Mucosa of rectum (tissue), 2 donors: ENCODE measurements around the gene PSPC1.
"Not testable (repeated sequence)": the region's sequence is repeated elsewhere in the genome, so short reads cannot be mapped to it uniquely, and the experiment has no call there.

ENCODE experiments used
- H3K27ac ChIP-seq, 2 donors: one replicate each; pipeline ENCODE4 v1.7.0; 2013; ENCODE audit warnings: inconsistent platforms in 2 of 2, low read depth in 2 of 2, low read length in 2 of 2
- H3K27me3 ChIP-seq, 2 donors: one replicate each; pipeline ENCODE4 v1.7.0; 2013; ENCODE audit warnings: low read length in 2 of 2; ENCODE audit not compliant: control insufficient read depth in 2 of 2, insufficient read depth in 2 of 2
- H3K36me3 ChIP-seq, 2 donors: one replicate each; pipeline ENCODE4 v1.7.0; 2013; ENCODE audit warnings: low read length in 2 of 2; ENCODE audit not compliant: control insufficient read depth in 2 of 2, insufficient read depth in 2 of 2
- H3K4me1 ChIP-seq, 2 donors: one replicate each; pipeline ENCODE4 v1.7.0; 2013; ENCODE audit warnings: low read length in 2 of 2, mild to moderate bottlenecking in 1 of 2; ENCODE audit not compliant: control insufficient read depth in 2 of 2, insufficient read depth in 2 of 2
- H3K4me3 ChIP-seq, 2 donors: one replicate each; pipeline ENCODE4 v1.7.0; 2013; ENCODE audit warnings: low read length in 2 of 2
- H3K9ac ChIP-seq, 2 donors: one replicate each; pipeline ENCODE4 v1.7.0; 2013; ENCODE audit warnings: low read length in 2 of 2, low read depth in 1 of 2, mild to moderate bottlenecking in 1 of 2
- H3K9me3 ChIP-seq, 2 donors: one replicate each; pipeline ENCODE4 v1.7.0; 2013; ENCODE audit warnings: low read length in 2 of 2; ENCODE audit not compliant: control insufficient read depth in 2 of 2
- donor health status: healthy.
- donor health status: Normal muscosa, but diverticular disease.

PSPC1 gene

GRCh38 chr13:19709039-19709438 is 73.7 kb downstream of the PSPC1 start:
- not testable (repeated sequence) for H3K27ac ChIP-seq, H3K9me3 ChIP-seq

DNA sequence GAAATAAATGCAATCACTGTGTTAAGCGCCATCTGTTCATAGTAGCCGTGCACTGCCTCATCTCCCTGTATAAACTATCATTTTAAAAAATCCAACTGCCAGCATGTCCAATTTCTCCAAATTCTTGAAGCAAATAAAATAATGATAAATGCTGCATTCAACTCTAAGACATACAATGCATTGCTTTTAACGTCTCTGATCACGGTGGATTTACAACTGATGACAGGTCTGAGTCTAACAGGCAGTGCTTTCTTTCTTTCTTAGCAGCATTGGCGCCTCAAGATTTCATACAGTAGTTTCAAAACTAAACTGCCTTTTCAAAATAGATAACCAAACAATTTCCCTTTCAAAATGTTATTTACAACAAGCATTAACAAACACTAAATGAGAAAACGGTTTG is 78.5 kb downstream of the PSPC1 start:
- not testable (repeated sequence) for H3K9ac ChIP-seq, H3K36me3 ChIP-seq, H3K4me1 ChIP-seq, H3K27me3 ChIP-seq, H3K4me3 ChIP-seq, H3K9me3 ChIP-seq, H3K27ac ChIP-seq

More at GRCh38 chr13:19709039-19709438, 73.7 kb downstream of the PSPC1 start:
- H3K36me3 ChIP-seq, H3K4me1 ChIP-seq, H3K4me3 ChIP-seq, H3K9ac ChIP-seq, H3K27me3 ChIP-seq: not testable (repeated sequence)

DNA sequence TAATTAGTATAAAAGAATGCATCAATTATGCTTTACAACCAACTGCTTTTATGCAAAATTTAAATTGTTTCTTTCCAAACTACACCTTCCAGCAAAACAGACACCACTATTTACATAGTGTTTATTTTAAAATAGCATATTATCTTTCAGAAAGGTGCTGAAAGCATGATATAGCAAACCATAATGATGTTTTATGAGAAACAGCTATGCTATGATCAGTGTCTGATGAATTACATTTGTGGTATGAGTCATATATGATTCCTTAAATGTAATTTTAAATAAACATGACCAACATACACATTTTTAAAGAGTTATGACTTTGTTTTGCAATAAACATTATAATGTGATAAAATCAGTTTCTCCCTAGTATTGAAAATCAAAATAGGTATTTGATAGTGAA is 81.1 kb downstream of the PSPC1 start:
- not testable (repeated sequence) for H3K36me3 ChIP-seq, H3K4me1 ChIP-seq, H3K4me3 ChIP-seq, H3K27me3 ChIP-seq, H3K27ac ChIP-seq, H3K9ac ChIP-seq, H3K9me3 ChIP-seq

- not testable (repeated sequence) for H3K4me1 ChIP-seq, H3K9ac ChIP-seq, H3K27ac ChIP-seq, H3K36me3 ChIP-seq, H3K4me3 ChIP-seq, H3K9me3 ChIP-seq, H3K27me3 ChIP-seq
These were observed 81.8 kb downstream of the PSPC1 start for GRCh38 chr13:19700963-19701362.

- Histone ChIP-seq H3K9ac (no peak overlapping the region), H3K27me3 (no peaks in the 10 kb centered on the region), H3K27ac (no peak overlapping the region), H3K36me3 (peaks cover 2 to 4% of the 10 kb centered on the region in 2 donors), H3K9me3 (no peaks in the 10 kb centered on the region), H3K4me3 (no peak overlapping the region), H3K4me1 (no peaks in the 10 kb centered on the region)
These were observed 86.9 kb downstream of the PSPC1 start for GRCh38 chr13:19695829-19696228.

- Histone ChIP-seq H3K9me3 (no peaks in the 10 kb centered on the region), H3K36me3 (peaks cover 2 to 4% of the 10 kb centered on the region in 2 donors), H3K9ac (no peak overlapping the region), H3K27ac (no peak overlapping the region), H3K27me3 (no peaks in the 10 kb centered on the region), H3K4me3 (no peak overlapping the region), H3K4me1 (no peaks in the 10 kb centered on the region)
These were observed 87.3 kb downstream of the PSPC1 start for GRCh38 chr13:19695428-19695827.

GRCh38 chr13:19691447-19691846 is 91.3 kb downstream of the PSPC1 start:
- not testable (repeated sequence) for H3K4me3 ChIP-seq, H3K27me3 ChIP-seq, H3K4me1 ChIP-seq, H3K9ac ChIP-seq, H3K9me3 ChIP-seq, H3K27ac ChIP-seq, H3K36me3 ChIP-seq

DNA sequence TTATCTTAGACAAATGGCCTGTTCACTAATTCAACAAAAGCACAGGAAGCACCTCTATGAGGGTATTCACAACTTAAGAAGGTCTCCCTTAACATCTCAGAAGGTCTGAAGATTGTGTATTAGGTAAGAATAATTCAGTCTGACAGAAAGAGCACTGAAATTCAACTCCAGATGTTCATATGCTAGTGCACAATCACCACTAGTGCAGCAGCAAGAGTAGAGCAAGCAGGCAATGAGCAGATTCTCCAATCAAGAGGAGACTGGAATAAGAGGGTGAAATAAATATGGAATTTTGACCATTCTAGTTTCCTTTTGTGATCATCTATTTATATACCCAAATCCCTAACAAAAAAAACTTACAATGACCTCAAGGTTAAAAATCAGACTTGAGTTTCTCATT is 97.3 kb downstream of the PSPC1 start:
- H3K9ac ChIP-seq: no peak overlapping the region
- H3K27me3 ChIP-seq: no peaks in the 10 kb centered on the region
- peaks cover 0 to 9% of the 10 kb centered on the region in 2 donors for H3K4me1 ChIP-seq
- no peaks in the 10 kb centered on the region for H3K9me3 ChIP-seq
- no peak overlapping the region for H3K4me3 ChIP-seq
- H3K36me3 ChIP-seq: peaks cover 0 to 4% of the 10 kb centered on the region in 2 donors
- peak overlapping the region in 1 of 2 donors; percentile 34 for H3K27ac ChIP-seq

- Histone ChIP-seq H3K9ac (no peak overlapping the region), H3K9me3 (no peaks in the 10 kb centered on the region), H3K4me1 (peaks cover 0 to 9% of the 10 kb centered on the region in 2 donors), H3K36me3 (peaks cover 0 to 4% of the 10 kb centered on the region in 2 donors), H3K4me3 (no peak overlapping the region), H3K27ac (peak overlapping the region in 1 of 2 donors; percentile 34), H3K27me3 (no peaks in the 10 kb centered on the region)
These were observed 97.7 kb downstream of the PSPC1 start for GRCh38 chr13:19685034-19685433.

DNA sequence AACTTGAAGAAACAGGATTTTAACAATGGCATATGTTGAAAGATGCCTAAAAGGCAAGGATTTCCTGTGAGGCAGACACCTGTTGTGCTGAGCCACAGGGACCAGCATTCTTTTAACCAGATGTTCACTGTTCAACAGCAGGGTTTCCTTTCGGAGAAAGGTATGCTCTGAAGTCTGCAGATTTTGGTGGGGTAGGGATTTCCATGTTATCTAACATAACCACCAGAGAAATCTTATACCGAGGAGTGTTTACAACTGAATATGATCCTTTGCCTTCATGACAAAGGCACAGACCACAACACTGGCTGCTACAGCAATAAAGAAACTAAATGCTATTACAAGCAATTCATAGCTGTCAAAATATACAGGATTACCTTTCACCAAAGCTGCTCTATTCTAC is 101.2 kb downstream of the PSPC1 start:
- Histone ChIP-seq H3K9me3 (no peaks in the 10 kb centered on the region), H3K36me3 (peaks cover under 1 to 5% of the 10 kb centered on the region in 2 donors), H3K27ac (no peak overlapping the region), H3K9ac (no peak overlapping the region), H3K4me3 (no peak overlapping the region), H3K4me1 (peaks cover 0 to 9% of the 10 kb centered on the region in 2 donors), H3K27me3 (no peaks in the 10 kb centered on the region)

- Histone ChIP-seq H3K36me3 (peaks cover 2 to 12% of the 10 kb centered on the region in 2 donors), H3K4me3 (no peak overlapping the region), H3K27me3 (no peaks in the 10 kb centered on the region), H3K4me1 (peaks cover 0 to 7% of the 10 kb centered on the region in 2 donors), H3K27ac (no peak overlapping the region), H3K9ac (no peak overlapping the region), H3K9me3 (no peaks in the 10 kb centered on the region)
These were observed 102.0 kb downstream of the PSPC1 start for GRCh38 chr13:19680751-19681150.
